Kidney (tissue), 14 donors: ENCODE results near the gene CLMN. TPM values are rescaled to one million over a fixed set of nuclear protein-coding genes. Genes with fewer than 3 reads are reported as not detected.

Source experiments
- DNase-seq, 5 donors: peaks; one replicate each; pipeline ENCODE4 v3.0.0-alpha.2; 2013 to 2020
- FAIRE-seq: peaks from 2 replicates; lab custom pipeline; 2012; peaks lifted over from hg19 to GRCh38; lab: Jason Lieb, UNC
- H3K27ac ChIP-seq, 2 donors: one replicate each; pipeline ENCODE4 v1.7.0; 2013; ENCODE audit warnings: low read depth in 2 of 2, low read length in 2 of 2, inconsistent platforms in 1 of 2
- H3K27me3 ChIP-seq: one replicate; pipeline ENCODE4 v1.7.1; 2013; ENCODE audit warnings: low read length, inconsistent platforms; ENCODE audit not compliant: control insufficient read depth, insufficient read depth
- H3K36me3 ChIP-seq, 3 donors: one replicate each; pipeline versions ENCODE4 v1.7.0 to v1.7.1; 2013; ENCODE audit warnings: low read length in 3 of 3, control low read depth in 1 of 3, inconsistent platforms in 1 of 3; ENCODE audit not compliant: insufficient read depth in 3 of 3, control insufficient read depth in 2 of 3
- H3K4me1 ChIP-seq, 3 donors: one replicate each; pipeline versions ENCODE4 v1.7.0 to v1.7.1; 2013; ENCODE audit warnings: low read length in 3 of 3, inconsistent platforms in 1 of 3, low read depth in 1 of 3; ENCODE audit not compliant: control insufficient read depth in 2 of 3, insufficient read depth in 2 of 3
- H3K4me3 ChIP-seq, 3 donors: one replicate each; pipeline versions ENCODE4 v1.7.0 to v1.8.1; 2013; ENCODE audit warnings: low read length in 3 of 3, control low read depth in 1 of 3, inconsistent platforms in 1 of 3
- H3K9ac ChIP-seq, 3 donors: one replicate each; pipeline versions ENCODE4 v1.7.0 to v1.7.1; 2013; ENCODE audit warnings: low read length in 3 of 3, control low read depth in 1 of 3, inconsistent platforms in 1 of 3
- H3K9me3 ChIP-seq, 3 donors: one replicate each; pipeline versions ENCODE4 v1.7.0 to v1.7.1; 2013; ENCODE audit warnings: low read length in 3 of 3, control low read depth in 1 of 3, inconsistent platforms in 1 of 3; ENCODE audit not compliant: control insufficient read depth in 2 of 3, insufficient read depth in 1 of 3
- intact Hi-C: fragments of 100-400 bp; cut with DNase I; formaldehyde crosslinking; loops from one replicate; pipeline ENCODE4 v1.11.1; 2022
- polyA plus RNA-seq: library from polyadenylated mRNA; stranded (reverse); fragments of 350-450 nt; fragmentation: Illumina TruSeq; extraction: RNeasy Lipid Tissue Mini Kit (QIAGEN cat#74804); gene quantifications from one replicate; pipeline ENCODE4 v1.2.3, GENCODE V29; 2014; ENCODE audit warnings: low read depth, low replicate concordance; ENCODE audit not compliant: insufficient read depth
- total RNA-seq: library from RNA; stranded (reverse); fragmentation: NEBNext Ultra II Directional; extraction: Animal tissue kit (Norgen Biotek cat#: 25700); gene quantifications from one replicate; pipeline ENCODE4 v1.2.1, GENCODE V29; 2021
- TF ChIP-seq, protein P1 (sequence below): IDR thresholded peaks from 3 replicates; pipeline ENCODE4 v1.5.1; 2012; ENCODE audit warnings: mild to moderate bottlenecking, moderate library complexity, borderline replicate concordance; ENCODE audit not compliant: insufficient read depth; ENCODE audit errors: extremely low read depth
- donor health status: control.
- donor health status: control.
- donor health status: control.
- donor health status: control.
- donor health status: control.
- donor health status: DM: yes; HTN: yes; CAD: no.
- donor health status: Normal renal cell carcinoma (clear cell type).

The CLMN gene
- total and polyA plus RNA-seq, 2 donors from 2014 or later: 33.1 to 151 TPM

DNA sequence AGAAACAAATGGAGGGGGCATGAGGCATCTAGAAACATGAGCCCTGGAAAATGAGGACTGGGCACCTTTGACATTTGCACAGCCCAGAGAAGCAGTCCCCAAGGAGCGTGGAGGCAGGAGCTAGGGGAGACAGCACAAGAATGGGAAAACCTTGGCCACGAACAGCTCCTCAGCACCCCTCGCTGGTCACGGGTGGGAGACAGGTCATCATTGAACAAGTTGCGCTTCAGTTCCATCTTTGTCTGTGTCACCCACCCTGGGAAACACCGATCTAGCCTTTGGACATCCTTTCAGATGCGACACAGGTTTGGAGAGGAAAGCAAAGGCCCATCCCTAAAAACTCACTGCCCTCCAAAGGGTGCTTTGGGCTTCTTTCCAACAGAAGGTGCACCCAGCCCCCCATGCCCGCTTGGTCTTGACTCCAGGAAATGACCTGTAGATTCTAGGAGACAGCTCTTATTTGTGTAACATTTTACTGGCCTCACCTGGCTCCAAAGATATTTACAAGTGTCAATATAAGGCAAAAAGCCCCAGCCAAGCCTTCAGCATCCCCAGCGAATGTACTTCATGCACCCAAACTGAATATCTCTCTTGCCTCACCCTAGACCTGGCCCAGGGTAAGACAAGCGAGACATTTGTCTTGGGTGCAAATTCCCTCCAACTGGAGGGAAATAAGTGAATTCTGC, 28.8 kb upstream of the CLMN start:
- Histone ChIP-seq H3K9ac (no peak overlapping the region), H3K9me3 (no peaks in the 10 kb centered on the region), H3K4me1 (no peaks in the 10 kb centered on the region), H3K27ac (no peak overlapping the region), H3K4me3 (no peak overlapping the region), H3K36me3 (no peaks in the 10 kb centered on the region), H3K27me3 (no peaks in the 10 kb centered on the region)
- DNase-seq (no peak), FAIRE-seq (no peak)
- TF ChIP-seq, protein P1, sequence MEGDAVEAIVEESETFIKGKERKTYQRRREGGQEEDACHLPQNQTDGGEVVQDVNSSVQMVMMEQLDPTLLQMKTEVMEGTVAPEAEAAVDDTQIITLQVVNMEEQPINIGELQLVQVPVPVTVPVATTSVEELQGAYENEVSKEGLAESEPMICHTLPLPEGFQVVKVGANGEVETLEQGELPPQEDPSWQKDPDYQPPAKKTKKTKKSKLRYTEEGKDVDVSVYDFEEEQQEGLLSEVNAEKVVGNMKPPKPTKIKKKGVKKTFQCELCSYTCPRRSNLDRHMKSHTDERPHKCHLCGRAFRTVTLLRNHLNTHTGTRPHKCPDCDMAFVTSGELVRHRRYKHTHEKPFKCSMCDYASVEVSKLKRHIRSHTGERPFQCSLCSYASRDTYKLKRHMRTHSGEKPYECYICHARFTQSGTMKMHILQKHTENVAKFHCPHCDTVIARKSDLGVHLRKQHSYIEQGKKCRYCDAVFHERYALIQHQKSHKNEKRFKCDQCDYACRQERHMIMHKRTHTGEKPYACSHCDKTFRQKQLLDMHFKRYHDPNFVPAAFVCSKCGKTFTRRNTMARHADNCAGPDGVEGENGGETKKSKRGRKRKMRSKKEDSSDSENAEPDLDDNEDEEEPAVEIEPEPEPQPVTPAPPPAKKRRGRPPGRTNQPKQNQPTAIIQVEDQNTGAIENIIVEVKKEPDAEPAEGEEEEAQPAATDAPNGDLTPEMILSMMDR: no peak
- intact Hi-C loops: no loop called here

DNA sequence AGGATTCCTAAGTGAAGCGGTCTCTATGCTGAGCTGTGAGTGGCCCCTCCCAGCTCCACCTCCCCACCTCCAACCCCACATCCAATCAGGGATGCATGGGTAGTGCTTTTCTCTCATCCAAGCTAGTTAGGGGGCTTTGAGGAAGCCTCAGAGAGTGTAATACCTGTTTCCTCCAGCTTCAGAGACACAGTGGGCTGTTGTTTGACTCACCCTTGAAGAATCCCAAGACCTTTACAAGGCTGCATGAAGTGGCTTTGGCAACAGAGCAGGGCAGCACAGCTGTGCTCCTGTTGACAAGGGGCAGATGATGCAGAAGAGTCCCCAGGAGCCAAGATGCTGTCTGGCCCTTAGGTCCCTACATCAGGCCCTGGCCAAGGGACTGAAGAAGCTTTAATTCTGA, 27.1 kb upstream of the CLMN start:
- no peak for FAIRE-seq
- intact Hi-C loops: no loop called here
- TF ChIP-seq, protein P1: no peak

DNA sequence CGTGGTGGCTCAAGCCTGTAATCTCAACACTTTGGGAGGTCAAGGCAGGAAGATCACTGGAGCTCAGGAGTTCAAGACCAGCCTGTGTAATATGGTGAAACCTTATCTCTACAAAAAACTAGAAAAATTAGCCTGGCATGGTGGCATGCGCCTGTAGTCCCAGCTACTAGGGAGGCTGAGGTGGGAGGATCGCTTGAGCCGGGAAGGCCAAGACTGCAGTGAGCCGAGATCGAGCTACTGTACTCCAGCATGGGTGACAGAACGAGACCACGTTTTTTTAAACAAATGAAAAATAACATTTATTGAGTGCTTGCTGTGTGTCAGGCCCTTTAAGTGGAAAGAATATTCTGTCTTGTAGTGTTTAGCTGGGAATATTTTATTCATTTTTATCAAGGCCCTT, 26.6 kb upstream of the CLMN start:
- TF ChIP-seq, protein P1: no peak
- no peaks in the 10 kb centered on the region for H3K9me3 ChIP-seq
- no peaks in the 10 kb centered on the region for H3K27me3 ChIP-seq
- H3K4me3 ChIP-seq: no peak overlapping the region
- FAIRE-seq (no peak), DNase-seq (no peak)
- H3K36me3 ChIP-seq: no peaks in the 10 kb centered on the region
- no peaks in the 10 kb centered on the region for H3K4me1 ChIP-seq
- H3K27ac ChIP-seq: no peak overlapping the region
- H3K9ac ChIP-seq: no peak overlapping the region
- intact Hi-C loops: no loop called here

More for the DNA sequence above, 27.1 kb upstream of the CLMN start:
- Histone ChIP-seq H3K36me3 (no peaks in the 10 kb centered on the region), H3K27ac (no peak overlapping the region), H3K4me1 (no peaks in the 10 kb centered on the region), H3K9ac (no peak overlapping the region), H3K4me3 (no peak overlapping the region), H3K9me3 (no peaks in the 10 kb centered on the region), H3K27me3 (no peaks in the 10 kb centered on the region)
- DNase-seq: no peak
